GM19240 (cell line): ENCODE results near the gene RPS16.

Experiments used
- DNase-seq: peaks from one replicate; pipeline ENCODE4 v3.0.0; 2011; ENCODE audit warnings: low spot score; ENCODE audit not compliant: insufficient read length

RPS16 gene

DNA sequence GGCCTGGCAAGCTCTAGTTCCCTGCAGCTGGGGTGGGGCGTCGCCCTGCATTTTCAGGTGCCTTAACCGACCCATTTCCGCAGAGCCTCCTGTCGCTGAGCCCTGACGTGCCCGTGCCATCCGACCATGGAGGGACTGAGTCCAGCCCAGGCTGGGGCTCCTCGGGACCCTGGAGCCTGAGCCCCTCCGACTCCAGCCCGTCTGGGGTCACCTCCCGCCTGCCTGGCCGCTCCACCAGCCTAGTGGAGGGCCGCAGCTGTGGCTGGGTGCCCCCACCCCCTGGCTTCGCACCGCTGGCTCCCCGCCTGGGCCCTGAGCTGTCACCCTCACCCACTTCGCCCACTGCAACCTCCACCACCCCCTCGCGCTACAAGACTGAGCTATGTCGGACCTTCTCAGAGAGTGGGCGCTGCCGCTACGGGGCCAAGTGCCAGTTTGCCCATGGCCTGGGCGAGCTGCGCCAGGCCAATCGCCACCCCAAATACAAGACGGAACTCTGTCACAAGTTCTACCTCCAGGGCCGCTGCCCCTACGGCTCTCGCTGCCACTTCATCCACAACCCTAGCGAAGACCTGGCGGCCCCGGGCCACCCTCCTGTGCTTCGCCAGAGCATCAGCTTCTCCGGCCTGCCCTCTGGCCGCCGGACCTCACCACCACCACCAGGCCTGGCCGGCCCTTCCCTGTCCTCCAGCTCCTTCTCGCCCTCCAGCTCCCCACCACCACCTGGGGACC is 27.9 kb downstream of the RPS16 start:
- DNase-seq = no peak

DNA sequence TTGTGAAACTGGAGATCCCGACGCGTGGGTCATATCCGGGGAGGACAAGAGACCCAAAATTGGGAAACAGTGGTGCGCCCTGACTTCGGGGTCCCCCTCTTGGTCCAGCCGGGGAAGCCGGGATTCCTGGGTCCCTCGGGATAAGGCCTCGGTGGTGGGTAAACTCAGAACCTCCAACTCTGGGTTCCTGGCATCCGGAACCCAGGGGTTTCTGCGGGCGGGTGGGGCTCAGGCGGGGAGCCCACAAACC is 28.4 kb downstream of the RPS16 start:
- DNase-seq = no peak

DNA sequence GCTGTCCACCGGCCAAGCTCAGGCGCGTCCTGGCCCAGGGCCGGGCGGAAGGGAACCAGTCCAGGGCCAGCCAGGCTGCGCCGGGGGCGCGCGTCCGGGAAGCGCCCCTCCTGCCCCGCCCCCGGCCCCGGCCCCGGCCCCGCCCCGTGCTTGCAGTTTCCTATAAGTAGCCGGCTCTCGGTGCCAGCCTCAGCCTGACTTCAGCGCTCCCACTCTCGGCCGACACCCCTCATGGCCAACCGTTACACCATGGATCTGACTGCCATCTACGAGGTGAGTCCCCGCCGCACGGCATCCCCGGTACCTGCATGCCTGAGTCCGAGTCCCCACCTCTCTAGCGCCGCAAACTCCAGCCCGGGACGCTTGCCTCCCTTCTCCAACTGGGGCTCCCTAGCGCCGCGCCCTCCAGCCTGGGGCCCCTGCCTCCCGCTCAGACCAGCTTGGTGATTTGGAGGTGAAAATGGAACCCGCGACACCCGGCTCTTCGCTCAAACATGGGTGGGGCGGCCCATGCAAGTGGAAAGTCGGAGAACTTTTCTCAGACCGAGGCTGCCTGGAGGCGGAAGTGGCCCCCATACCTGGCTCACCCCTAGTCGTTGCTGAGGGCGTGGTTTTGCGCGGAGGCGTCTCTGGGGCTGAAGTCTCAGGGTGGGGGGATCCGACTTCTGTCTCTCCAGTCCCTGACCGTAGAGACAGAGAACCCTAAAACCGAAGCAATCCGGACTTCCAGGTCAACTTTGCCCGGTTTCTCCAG is 28.9 kb downstream of the RPS16 start, which contains the start of gene ZFP36:
ZFP36 (plus strand) TSS at position 192 of the 754 bp plus-strand sequence; CDS start at position 250, 58 bp downstream.
- DNase-seq = peak; percentile 43

DNA sequence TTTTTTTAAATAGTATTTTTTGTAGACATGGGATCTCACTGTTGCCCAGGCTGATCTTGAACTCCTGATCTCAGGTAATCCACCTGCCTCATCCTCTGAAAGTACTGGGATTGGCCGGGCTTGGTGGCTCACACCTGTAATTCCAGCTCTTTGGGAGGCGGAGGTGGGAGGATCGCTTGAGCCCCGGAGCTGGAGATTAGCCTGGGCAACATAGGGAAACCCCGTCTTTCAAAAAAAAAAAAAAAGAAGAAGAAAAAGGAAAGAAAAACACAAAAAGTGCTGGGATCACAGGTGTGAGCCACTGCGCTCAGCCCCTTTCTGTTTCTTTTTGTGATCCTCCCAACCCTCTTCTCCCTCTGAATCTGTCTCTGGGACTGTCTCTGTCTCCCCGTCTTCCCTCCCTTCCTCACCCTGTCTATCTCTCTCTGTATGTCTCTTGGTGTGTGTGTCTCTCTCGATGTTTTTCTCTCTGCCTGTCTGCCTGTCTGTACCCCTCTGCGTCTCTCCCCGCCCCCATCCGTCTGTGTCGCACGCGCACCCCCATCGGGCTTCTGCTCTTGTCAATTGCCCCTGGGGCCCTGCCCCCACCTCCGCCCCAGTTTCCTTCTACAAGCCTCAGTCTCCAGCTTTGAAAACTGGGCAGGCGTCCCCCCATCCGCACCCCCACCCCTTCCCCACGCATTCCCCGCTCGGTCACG is 29.6 kb downstream of the RPS16 start:
- DNase-seq = no peak

DNA sequence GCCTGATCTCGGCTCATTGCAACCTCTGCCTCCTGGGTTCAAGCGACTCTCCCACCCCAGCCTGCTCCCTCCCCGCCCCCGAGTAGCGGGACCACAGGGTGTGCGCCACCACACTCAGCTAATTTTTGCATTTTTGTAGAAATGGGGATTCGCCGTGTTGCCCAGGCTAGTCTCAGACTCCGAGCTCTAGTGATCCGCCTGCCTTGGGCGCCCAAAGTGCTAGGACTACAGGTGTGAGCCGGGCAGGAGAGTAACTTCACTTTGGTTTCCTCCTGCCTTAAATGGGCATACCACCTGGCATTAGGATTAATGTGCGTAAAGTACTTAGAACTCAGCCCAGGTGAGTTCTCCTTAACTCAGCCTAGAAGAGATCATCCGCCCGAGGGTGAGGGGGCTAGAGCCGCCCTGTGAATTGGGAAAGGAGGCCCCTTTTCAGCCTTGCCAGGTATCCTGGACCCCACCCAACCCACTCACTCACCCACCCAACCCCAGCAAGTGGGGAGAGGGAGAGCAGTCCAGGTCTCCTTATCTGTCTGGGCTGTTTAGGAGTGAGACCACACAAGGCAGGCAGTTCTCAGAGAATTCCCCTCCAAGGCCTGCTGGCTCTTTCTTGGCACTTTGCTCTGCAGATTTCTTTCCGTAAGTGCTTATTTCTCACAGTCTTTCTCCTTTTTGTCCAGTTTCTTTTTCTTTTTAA is 30.3 kb downstream of the RPS16 start:
- no peak for DNase-seq

DNA sequence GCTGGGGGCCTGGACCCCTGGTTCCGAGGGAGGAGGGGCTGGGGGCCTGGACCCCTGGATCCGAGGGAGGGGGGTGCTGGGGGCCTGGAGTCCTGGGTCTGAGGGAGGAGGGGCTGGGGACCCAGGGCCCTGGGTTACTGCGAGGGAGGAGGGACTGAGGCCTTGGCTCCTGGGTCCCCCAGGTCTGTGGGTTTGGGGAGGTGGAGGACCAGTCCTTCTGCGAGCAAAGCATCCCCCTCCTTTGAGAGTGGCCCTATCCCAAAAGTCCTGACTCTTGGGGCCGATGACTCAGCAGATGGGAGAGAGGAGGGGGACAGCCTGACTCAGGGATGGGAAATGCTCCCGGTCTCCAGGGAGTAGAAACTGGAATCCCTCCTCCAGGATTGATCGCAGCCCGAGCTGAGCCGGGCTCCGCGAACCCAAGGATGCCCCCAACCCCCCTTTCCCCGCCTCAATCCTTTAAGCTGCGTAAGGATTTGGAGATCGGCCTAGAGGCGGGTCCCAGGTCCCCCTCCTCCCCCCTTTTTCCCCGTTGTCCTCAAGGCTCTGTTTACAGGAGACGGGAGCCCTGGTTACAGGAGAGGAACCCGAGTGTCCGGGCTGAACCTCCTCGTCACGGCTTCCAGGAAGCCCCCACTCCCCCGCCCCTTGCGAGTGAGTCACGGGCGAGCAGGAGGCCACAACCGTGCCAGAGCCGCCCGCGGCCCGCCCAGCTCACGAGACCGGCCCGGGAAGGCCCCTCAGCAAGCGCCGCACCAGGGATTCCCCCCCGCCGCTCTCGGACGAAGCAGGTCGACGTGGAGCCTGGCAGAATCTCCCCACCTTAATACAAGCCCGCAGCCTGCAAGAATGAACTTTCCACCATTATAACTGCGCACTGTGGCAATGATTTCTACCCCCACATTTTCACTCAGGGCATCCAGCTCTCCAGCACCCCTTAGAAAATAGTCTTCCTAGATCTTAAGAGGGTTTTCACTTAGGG is 32.1 kb downstream of the RPS16 start:
- peak; percentile 40 for DNase-seq

DNA sequence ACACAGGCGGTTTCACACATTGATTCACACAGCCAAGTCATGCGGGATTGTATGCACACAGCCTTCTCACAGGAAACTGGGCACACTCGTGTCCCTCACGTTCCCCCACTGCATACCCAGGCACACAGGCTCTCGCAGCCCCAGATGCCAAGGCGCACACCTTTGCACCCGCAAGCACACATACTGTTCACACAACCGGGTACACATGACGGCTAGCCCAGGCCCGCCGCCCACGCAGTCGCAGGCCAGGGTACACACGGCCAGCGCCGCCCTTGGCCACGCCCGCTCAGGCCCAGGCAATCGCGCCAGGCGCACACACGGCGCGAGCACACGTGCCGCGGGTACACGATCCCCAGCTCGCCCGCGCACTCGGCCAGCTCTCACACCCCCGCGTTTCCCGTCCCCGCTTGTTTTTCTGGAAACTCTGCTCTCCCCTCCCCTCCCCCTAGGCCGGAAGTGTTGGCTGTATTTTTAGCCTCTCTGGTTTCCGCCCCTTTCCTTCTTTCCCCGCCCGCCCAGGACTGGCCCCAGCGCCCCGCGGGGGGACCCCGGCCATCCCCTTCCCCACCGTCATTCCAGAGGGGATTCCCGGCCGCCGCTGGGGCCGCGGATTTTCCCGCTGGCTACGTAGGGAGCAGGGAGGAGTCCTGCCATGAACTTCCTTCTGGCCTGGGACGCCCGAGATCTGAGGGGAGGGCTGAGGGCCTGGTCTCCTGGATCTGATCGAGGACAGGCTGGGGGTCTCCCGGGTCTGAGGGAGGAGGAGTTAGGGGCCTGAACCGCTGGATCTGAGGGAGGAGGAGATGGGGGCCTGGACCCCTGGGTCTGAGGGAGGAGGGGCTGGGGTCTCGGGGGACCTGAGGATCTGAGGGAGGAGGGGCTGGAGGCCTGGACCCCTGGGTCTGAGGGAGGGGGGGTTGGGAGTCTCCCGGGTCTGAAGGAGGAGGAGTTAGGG is 33.1 kb downstream of the RPS16 start:
- peak; percentile 35 for DNase-seq

DNA sequence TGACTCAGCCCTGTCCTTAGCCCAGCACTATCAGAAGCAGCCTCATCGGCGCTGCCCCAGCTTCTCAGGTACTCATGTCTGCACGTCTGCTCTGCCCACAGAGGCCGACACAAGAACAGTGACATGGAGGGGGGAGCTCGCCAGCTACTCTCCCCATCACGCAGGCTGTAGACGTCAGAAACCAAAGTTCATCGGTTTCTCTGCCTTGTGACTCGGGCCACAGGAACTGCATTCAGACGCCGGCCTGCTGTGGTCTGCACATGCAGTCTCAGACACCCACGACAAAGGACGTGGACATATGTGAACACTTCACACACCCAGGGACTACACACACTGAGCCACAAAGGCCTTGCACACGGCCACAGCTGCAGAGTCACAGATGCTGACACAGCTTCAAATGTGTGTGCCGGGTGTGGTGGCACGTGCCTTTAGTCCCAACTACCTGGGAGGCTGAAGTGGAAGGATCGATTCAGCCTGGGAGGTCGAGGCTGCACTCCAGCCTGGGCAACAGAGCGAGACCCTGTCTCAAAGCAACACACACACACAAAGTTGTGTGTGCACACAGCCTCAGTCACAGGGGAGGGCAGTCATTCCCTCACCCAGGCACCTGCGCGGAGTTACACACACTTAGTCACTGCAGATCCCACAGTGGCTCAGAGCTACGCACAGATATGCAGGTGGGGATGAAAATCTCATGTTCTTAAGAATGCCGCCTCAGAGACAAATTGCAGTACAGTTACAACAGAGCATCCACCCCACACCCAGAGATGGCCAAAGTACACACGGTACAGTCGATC is 34.0 kb downstream of the RPS16 start:
- DNase-seq = no peak

DNA sequence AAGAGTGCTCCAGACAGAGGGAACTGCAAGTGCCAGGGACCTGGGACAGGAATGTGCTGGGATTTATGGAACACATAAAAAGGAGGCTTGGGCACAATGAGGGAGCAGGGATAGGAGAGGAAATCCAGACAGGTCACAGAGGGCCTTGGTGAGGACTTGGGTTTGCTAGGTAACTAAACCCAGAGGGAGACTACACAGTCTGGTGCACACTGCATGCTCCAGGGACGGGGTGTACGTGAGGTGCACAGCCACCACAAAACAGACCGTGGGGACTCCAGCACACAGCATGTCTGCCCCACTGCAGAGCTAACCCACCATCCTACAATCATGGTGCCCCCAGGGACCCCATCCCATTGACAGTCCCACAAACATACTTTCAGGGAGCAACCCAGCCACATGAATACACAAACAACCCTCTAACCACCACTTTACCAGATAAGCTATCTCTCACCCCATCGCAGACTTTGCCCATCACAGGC is 34.6 kb downstream of the RPS16 start:
- no peak for DNase-seq

DNA sequence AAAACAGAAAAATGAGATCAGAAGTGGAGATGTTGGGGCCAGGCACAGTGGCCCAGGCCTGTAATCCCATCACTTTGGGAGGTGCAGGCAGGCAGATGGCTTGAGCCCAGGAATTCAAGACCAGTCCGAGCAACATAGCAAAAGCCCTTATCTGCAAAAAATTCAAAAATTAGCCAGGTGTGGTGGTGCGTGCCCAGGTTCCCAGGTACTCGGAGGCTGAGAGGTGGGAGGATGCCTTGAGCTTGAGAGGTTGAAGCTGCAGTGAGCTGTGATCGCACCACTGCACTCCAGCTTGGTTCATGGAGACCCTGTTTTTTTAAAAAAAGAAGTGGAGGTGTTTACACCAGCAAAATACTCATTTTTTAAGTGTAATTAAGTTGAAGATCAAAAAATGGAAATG is 35.7 kb downstream of the RPS16 start:
- DNase-seq = no peak

DNA sequence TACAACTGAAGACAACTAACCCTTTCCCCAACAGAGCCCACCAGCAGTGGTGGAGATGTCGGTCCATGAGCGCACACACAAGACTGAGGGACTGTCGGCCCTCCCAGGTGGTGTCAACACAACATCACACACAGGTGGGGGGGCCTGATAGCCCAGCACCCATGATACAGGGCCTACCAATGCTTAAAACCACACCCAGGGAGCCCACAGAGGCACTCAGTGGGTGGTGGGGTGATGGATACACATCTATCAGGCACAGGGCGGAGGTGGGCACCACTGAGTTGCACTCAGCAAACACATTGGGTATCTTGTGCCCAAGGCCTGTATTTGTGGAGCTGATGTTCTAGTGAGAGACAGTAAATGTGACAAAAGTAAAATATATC is 36.1 kb downstream of the RPS16 start:
- no peak for DNase-seq

DNA sequence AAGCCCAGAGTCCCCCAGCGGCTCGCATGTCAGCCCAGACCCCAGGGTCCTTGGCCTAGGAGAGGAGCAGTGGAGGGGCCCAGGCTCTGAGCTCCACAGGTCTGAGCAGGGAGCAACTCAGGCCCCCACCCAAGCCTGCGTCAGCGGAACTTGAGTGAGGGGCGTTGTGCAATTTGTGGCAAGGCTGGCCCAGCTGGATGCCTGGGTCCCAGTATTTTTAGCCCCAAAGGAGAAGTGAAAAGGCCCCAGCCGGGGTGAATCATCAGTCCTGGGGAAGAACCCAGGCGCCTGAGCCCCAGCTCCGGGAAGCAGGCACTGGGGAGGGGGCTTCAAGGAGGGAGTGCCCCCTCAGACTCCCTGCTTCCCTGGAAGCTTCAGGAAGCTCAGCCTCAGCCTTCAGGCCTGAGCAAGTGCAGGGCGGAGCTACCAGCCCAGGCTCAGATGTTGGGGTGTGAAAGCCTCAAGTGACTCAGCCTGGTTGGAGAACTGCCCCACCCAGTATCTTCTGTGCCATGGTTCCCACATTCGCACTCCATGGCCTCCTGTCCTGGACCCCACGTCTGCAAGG is 37.4 kb downstream of the RPS16 start:
- DNase-seq = no peak

DNA sequence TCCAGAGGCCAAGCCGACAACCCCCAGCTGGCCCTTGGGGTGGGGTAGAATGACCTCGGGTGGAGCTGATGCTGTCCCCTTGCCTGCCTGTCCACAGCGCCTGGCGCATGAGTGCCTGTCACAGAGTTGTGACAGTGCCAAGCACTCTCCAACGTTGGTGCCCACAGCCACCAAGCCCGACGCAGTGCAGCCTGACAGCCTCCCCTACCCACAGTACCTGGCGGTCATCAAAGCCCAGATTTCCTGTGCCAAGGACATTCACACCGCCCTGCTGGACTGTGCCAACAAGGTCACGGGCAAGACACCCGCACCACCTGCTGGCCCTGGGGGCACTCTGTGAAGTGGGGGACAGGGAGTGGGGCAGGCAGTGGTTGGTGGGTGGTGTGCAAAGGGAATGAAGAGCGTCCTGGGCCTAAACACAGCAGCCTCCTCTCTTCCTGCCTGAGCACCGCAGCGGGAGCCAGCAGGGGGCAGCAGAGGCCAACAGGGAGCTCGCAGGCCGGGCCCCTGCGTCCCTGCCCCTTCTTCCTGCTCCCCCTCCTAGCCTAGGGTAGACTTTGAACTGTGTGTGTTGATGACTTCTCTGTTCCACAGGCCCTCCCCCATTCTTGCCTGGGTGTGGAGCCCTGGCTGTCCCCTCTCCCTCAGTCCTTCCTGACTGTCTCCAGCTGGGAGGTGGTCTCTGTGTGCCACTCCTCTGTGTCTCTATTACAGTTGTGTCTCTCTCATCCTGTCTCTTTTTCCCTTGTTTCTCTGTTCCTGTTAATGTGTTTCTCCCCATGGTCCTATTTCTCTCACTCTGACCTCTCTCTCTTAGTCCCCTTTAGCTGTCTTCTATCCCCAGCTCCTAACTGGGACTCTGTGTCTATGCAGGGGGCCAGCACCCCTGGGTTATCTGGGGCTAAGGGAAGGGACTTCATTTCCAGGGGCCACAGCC is 38.1 kb downstream of the RPS16 start:
- peak; percentile 62 for DNase-seq

DNA sequence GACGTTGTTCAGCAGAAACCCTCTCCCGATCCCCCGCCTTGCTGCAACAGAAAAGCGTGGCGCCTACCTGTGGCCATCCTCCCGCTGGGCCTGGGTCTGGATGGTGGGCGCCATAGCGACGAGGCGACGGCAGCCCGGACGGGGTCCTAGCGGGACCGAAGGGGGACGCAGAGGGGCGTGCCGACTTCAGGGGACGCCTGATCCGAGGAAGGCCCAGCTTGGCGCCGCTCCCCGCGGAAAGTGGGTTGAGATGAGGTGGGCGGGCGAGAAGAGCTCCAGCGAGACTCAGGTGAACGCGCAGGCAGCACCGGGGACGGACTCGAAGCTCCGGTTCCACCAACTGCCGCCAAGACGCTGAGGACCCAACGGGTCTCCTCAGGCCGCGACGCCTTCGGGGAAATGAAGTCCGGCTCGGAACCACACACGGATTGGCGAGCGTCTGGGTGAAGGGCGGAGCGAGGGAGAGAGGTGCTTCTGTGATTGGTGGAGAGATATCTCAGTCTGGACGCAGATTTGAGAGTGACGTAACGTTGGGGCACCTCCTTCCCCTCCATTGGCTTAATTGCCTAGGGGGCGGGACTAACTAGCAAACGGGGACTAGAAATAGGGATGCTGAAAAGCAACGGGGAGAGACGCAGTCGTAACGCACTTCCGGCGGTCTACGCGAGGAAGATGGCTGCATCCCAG is 44.9 kb downstream of the RPS16 start, which contains the start of the genes MED29 and PAF1:
MED29 (plus strand) TSS at position 628 of the 687 bp plus-strand sequence; CDS start at position 673, 45 bp downstream.
PAF1 (minus strand) TSS at position 356 of the 687 bp plus-strand sequence; CDS start at position 114, 242 bp downstream.
- DNase-seq = peak; percentile 99

DNA sequence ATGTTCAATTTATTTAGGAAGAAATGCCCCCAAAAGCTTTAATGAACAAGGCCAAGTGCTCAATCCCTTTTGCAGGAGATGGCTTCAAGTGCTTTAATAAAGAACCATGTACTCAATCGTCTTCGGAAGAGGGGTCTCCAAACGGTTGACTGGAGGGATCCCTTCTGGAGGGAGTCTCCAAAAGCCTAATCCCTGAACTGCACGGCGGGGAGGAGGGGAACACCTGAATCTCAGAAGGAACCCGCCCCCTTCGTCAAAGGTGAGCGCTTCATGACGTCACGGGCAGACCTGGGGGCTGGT is 45.3 kb downstream of the RPS16 start:
- no peak for DNase-seq

DNA sequence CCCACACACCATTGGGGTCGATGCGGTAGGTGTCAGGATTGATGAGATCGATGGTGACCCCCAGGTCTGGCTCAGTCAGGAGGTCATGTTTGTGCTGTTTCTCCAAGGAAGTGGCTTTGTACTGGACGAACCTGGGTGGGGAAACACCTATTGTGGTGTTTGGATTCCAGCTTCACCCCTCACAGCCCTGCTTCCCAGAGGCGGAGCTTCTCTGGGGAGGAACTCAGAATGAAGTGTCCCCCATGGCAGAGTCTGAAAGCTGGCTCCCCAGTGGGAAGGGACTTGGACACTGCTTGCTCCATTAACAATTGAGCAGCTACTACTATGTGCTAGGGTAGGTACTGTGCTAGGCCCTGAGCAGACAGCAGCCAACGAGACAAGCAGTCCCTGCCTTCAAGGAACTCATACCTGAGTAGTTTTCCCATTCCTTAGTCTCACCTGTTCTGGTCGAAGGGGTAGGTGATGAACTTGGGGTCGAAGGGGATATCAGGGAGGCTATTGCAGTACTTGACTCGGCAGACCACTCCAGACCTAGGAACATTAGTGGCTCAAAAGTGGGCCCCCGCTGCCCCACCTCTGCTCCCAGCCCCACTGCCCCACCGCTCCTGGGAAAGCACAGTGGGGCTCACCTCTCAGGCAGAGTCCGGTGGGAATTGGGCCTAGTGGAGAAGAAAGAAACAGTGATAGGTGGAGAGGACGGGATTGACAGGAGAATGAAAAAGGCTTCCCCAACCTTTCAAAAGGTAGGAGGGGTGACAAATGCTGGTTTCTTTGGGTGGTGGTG is 45.9 kb downstream of the RPS16 start:
- DNase-seq = no peak
